CD4-positive, alpha-beta T cell treated with Interleukin-17A for 4 hours (primary cell): Measurements from ENCODE around the gene BRMS1.
A peak's percentile ranks its signal among the peaks of the same experiment; 100 is the strongest.
"Not testable (repeated sequence)": the region's sequence is repeated elsewhere in the genome, so short reads cannot be mapped to it uniquely, and the experiment has no call there.

ENCODE experiments used
- DNase-seq: peaks from one replicate; pipeline ENCODE4 v3.0.0-alpha.2; 2020; ENCODE audit warnings: mixed read lengths

BRMS1 gene

DNA sequence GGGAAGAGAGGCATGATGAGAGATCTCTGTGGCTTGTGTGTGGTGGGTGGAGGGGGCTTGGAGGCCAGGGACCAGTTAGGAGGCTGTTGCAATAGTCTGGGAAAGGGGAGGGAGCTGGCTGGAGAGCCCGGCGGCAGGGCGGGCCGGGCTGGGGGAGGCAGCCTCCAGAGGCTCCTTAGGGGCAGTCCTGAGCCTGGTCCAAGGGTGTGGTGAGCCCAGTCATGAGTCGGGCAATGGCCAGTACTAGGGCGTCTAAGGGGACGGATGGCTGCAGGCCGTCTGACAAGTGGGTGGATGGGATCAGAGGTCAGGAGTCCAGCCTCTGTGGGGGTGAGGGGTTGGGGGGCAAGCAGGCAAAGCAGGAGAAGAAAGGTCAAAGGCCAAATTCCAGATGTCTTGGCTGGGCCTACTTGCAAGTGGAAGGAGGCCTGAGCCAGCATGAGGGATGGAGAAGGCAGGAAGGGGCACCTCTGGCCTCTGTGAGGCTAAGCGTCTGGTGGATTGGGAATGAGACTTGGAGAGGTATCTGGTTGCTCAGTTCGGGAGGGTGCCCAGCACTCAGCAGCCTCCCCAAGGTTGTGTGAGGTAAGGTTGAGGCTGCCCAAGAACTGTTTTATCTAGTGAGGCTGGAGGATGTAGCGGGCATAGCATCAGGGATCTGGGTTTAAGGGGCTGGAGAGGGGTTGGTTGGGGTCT is 22.0 kb downstream of the BRMS1 start:
- no peak for DNase-seq

DNA sequence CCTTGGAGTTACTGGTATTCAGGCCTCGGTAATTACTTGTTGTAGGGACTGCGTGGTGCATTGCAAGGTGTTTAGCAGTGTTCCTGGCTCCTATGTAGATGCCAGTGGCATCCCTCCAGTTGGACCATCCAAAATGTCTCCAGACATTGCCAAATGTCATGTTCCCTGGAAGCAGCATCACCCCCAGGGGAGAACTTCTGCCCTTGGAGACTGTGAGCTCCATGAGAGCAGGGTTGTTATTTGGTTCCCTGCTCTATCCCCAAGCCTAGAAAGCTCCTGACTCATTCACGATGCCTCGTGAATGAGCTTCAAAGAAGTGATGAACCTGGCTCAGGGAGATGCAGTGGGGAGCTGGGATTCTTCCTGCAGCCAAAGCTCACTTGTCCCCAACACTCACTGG is 23.3 kb downstream of the BRMS1 start:
- no peak for DNase-seq

DNA sequence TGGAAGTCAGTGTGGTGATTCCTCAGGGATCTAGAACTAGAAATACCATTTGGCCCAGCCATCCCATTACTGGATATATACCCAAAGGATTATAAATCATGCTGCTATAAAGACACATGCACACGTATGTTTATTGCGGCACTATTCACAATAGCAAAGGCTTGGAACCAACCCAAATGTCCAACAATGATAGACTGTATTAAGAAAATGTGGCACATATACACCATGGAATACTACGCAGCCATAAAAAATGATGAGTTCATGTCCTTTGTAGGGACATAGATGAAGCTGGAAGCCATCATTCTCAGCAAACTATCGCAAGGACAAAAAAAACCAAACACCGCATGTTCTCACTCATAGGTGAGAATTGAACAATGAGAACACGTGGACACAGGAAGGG is 24.2 kb downstream of the BRMS1 start:
- DNase-seq, result not testable (repeated sequence)

DNA sequence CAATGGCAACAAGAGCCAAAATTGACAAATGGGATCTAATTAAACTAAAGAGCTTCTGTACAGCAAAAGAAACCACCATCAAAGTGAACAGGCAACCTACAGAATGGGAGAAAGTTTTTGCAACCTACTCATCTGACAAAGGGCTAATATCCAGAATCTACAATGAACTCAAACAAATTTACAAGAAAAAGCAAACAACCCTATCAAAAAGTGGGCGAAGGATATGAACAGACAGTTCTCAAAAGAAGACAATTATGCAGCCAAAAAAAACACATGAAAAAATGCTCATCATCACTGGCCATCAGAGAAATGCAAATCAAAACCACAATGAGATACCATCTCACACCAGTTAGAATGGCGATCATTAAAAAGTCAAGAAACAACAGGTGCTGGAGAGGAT is 24.6 kb downstream of the BRMS1 start:
- not testable (repeated sequence) for DNase-seq

DNA sequence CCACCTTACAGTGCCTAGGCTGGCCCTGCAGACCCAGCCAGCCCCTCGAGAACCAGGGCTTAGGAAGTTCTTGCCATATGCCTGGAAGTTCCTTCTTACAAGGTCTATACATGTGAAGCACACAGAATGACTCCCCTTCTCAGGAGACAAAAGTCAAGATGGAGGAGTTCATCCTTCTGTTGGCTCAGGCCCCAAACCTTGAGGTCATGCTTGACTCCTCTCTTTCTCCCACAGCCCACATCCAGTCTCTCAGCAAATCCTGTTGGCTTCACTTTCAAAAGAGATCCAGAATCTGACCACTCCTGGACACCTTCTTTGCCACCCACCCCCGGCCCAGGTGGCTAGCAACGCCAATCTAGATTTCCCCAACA is 26.3 kb downstream of the BRMS1 start:
- no peak for DNase-seq

DNA sequence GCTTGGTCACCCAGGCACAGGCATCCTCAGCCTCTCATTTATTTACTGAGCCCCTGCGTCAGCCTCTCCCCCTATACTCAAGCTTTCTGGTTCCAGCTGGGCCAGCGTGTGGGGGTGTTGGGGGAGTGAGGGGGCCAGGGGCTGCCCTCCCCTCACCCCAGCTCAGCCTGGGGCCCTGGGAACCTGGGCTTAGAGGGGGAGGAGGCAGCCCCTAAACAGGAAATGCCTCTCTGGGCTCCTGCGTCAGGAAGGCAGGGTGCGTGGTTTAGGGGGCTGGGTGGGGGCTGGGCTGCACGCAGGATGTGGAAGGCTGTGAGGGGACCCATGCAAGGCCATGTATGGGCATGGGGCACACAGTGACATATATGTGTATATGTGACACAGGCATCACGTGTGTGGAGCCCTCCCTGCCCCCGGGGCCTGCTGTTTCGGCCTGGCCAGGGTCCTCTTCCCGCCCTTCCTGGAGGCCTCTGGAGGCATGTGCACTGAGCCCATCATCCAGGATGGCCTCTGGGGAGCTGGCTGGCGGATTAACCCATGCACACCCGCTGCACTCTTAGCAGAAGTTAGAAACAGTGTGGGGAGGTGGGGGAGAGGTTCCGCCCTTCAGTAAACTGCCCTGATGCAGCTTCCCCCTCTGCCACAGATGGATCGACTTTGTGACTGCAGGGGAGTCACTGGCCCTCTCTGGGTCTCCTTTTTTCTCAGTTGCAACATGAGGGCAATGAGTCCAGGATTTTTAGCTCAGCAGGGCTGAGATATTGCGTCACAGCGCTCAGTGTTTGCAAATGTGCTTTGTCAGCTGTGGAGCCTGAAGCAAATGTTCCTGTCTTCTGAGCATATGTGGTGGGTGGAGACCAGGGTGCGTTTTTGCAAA is 26.9 kb downstream of the BRMS1 start:
- peak; percentile 72 for DNase-seq

DNA sequence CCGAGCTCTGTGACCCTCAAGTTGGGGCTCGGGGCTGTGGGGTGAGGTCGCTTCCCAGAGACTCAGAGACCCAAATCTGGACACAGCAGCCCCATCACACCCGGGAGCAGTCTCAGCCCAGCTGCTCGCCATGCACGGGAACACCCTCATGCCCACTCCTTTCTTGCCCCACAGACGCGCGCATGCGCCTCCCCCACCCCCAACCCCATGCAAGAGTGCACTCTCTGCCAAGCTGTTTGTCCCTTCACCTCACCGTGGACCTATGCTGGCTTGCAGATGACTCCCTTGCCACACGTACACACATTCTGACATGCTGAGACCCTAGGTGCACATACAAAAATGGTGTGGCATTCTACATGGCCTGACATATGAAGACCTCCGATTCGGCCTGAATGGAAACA is 27.6 kb downstream of the BRMS1 start:
- DNase-seq, result peak; percentile 58

DNA sequence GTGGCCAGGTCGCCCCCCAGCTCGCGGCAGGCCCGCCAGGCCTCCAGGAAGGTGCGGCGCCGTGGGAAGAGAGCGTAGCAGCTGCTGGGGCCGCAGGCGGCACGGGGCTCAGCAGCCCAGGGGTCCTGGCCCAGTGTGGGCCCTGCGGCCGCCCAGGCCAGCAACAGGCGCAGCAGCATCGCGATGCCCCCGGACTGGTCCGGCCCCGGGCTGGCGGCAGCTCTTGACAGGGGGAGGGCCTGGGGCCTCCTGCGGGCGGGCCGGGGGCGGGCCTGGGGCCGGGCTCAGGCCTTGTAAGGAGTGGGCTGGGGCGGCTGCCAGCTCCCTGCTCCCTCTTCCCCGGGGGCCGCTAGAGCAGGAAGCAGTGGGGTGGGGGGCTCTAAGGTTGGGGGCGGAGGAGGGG is 28.1 kb downstream of the BRMS1 start, which contains the start of gene CD248:
TSS of gene CD248 (minus strand) at position 196 of the 403 bp plus-strand sequence. CDS start at position 179, 17 bp downstream.
- peak; percentile 45 for DNase-seq

DNA sequence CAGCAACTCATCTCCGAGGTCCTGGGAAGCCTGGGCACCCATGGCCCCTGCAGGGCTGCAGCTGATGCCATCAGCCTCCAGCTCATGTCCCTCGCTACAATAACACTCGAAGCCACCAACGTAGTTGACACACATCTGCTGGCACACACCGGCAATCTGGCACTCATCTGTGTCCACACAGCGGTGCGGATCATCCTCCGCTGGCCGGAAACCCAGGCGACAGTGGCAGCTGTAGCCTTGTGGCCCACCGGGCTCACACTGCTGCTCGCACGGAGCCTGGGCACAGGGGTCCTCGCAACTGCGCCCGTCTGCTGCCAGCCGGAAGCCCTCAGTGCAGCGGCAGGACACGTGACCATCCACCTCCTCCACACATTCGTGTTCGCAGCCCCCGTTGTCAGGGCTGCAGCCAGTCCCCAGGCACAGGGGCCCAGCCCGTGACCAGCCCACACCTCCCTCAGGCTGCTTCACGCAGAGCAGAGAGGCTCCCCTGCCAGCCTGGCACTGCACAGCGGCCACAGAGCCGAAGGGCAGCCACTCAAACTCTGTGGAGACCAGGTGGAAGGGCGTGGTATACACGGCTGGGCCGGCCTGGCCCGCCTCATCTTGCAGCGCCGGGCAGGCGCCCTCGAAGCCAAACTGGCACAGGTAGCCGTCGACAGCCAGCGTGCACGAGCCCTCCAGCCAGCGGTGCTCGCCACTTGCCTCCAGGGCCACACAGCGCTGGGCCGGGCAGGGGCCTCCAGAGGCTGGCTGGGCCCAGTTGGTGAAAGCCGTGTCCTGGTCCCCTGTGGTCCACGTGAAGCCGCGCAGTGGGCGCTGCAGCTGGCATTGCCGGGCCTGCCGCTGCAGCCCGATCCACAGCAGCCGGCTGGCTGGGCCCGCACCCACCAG is 28.7 kb downstream of the BRMS1 start:
- DNase-seq, result no peak

DNA sequence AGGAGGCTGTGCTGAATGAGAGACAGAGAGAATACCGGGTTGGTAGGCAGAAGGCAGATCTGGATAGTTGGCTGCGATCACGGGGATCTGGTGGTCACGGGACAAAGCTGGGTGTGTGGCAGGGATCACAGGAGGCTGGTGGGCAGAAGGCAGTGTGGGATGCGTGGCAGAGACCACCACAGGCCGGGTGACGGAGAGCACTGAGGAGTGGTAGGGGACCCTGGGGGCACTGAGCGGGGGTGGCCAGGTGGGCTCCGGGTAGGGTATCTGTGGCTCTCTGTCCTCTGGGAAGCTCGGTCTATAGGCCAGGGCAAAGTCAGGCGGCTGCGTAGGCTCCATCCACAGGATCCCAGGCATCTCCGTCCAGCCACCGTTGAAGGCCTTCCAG is 29.4 kb downstream of the BRMS1 start:
- DNase-seq, result no peak

- no peak for DNase-seq
Measured at GRCh38 chr11:66314561-66315497, 30.1 kb downstream of the BRMS1 start.

DNA sequence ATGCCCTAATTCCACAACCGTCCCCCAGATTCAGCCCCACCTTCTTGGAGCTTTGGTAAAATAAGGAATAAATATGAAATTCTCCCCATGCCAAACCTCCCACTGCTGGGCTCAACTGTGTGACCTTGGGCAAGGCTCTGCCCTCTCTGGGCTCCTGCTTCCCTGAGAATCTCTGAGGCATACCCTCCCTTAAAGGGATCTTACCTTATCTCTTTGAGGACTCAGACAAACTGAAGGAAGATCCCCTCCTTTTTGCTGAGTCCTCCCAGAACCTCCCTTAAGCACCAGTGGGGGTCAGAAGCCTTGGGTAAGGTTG is 30.8 kb downstream of the BRMS1 start:
- DNase-seq, result no peak

GRCh38 chr11:66313321-66314185 is 31.4 kb downstream of the BRMS1 start:
- DNase-seq, result no peak

DNA sequence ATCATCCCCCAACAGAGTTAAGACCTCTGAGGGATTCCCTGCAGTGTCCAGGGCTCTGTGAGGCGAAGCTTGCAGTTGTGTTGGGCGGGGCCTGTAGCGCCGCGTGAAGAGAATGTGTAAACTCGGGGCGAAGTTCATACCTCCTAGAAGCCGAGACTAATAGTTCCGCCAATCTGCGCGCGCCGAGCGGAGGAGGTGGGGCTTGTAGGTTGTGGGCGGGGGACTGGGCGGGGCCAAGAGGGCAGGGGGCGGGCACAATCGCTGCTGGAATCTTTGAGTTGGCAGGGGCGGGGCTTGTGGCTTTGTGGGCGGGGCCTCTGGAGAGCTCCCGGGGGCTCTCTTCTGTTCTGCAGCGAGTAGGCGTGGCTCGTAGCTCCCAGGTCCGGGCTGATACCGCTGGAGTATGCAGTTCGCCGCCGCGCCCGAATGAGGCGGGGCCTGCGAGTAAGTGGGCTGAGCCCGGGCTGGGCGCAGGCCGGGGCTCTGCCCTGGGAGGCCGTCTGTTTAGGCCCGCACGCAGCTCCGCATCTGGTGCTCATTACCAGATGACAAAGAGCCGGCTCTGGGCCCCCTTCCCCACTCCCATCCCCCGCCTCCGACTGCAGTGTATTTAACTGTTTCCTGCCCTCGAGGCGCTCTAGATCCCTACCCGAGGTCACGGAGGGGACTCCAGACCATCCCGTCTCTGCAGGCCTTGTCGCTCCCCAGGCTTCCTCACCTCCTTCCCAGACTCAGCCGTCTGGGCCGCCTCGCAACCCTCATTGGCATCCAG is 32.2 kb downstream of the BRMS1 start:
- DNase-seq, result peak; percentile 100

DNA sequence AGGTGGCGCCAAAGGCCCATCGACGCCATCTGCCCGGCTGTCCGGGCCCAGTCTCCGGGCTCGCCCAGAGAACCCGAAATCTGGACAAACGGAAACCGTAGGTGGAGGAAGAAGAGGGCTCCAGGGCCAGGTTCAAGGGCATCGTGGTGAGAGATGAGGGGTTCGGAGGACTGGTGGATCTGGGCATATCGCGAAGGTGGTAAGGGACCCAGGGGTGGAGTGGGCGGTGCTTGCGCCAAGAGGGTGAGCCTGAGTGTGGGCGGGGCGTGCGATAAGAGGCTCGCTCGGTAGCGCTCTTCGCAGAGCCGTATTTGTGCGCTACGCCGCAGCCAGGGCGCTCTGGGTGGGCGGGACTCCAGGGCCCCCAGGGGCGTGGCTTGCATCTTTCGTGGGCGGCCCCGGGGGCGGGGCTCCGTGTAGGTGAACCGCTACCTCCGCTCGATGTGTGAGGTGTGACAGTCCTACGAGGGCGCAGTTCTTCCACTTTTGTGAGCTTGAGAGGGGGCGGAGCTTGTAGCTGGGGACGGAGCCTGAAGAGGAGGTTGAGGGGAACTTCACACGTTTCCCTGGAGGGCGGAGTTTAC is 32.8 kb downstream of the BRMS1 start:
- peak; percentile 99 for DNase-seq

DNA sequence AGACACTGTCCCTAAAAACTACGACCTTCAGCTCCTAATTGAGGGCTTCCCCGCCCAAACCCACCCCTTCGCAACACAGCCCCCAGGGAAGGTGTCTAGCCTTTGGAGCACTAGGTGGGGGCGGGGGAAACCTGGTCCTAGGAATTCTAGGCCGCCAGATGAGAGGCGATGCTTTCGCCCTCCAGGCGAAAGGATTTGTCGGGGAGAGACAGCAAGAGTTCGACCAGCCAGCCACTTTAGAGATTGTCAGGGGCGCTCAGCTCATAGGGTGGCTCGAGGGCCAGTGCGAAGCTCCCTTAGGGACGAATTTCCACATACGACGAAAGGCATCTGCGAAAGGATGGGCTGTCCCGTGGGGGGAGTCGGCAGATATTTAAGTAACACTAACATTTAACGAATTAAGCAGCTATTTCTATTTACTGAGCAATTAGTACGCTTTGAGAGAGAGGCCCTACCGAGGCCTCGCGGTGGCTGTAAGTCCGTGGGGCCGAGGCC is 33.4 kb downstream of the BRMS1 start:
- DNase-seq, result no peak

DNA sequence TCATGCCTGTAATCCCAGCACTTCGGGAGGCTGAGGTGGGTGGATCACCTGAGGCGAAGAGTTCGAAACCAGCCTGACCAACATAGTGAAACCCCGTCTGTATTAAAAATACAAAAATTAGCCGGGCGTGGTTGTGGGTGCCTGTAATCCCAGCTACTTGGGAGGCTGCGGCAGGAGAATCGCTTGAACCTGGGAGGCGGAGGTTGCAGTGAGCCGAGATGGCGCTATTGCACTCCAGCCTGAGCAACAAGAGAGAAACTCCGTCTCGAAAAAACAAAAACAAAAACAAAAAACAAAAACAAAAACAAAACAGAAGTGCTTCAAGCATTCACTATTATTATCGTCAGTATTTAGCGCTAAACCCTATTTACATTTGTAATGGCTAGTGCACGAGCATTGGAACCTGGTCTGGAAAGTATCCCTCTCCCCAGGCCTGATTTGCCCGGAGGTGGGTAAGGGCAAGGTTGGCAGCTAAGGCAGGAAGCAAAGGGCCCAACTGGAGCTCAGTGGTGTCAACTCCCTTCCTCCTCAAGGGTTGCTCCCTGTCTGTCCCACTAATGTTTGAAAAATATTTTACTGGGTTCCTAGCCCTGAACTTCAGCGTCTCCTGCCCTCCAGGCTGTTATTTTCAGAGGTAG is 34.0 kb downstream of the BRMS1 start:
- not testable (repeated sequence) for DNase-seq

DNA sequence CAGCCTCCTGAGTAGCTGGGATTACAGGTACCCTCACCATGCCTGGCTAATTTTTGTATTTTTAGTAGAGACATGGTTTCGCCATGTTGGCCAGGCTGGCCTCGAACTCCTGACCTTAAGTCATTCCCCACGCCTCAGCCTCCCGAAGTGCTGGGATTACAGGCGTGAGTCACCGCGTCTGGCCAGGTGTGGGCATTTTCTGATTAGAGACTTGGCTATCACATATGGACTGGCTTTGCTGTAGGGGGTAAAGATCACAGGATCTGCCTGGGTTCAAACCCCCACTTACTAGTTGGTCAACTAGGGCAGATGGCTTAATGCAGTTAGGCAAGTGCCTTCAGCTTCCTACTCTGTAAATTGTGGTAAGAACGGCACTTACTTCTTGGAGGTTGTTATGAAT is 34.6 kb downstream of the BRMS1 start:
- no peak for DNase-seq

DNA sequence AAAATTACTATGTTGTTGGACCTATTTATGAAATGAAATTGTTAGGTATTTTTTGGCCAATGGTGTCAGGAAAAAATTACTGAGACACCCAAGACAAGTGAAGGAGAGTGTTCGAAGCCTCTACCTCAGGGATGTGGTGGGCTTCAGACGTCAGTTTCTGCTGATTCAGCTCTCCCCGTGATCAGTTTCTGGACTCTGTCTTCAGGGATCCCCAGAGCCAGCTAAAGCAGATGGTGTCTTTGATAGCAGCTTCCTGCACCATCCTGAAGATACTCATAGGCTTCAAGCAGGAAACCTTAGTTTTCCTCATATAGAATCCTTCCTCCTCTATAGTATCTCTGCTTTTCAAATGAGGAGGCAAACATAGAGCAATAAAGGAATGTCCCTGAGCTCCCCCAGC is 35.4 kb downstream of the BRMS1 start:
- DNase-seq, result no peak
